ENCODE results near the gene MEGF11. TPM values are rescaled to one million over a fixed set of nuclear protein-coding genes. Genes with fewer than 3 reads are reported as not detected.

The MEGF11 gene
- total RNA-seq, 1 donor from 2014 or later, result not detected

GRCh38 chr15:66228807-66229735 is 24.5 kb downstream of the MEGF11 start:
- intact Hi-C loops (cut with DNase I), result no loop called here
- DNase-seq (ENCODE audit: missing footprints) (no peak), ATAC-seq (no peak)

GRCh38 chr15:66226736-66227135 is 26.8 kb downstream of the MEGF11 start:
- intact Hi-C loops (cut with DNase I), result no loop called here
- no peak for ATAC-seq
- no peak for DNase-seq (ENCODE audit: missing footprints)

- no peak for DNase-seq (ENCODE audit: missing footprints)
- intact Hi-C loops (cut with DNase I), result no loop called here
- no peak for ATAC-seq
These were observed 27.8 kb downstream of the MEGF11 start for GRCh38 chr15:66225656-66226274.

- intact Hi-C loops (cut with DNase I), result no loop called here
- ATAC-seq (peak; percentile 34), DNase-seq (ENCODE audit: missing footprints) (no peak)
These were observed 28.6 kb downstream of the MEGF11 start for GRCh38 chr15:66224946-66225345.

GRCh38 chr15:66222273-66223198 is 31.0 kb downstream of the MEGF11 start:
- DNase-seq (ENCODE audit: missing footprints), result no peak
- intact Hi-C loops (cut with DNase I), result no loop called here
- ATAC-seq, result no peak

GRCh38 chr15:66221126-66221525 is 32.4 kb downstream of the MEGF11 start:
- ATAC-seq, result no peak
- intact Hi-C loops (cut with DNase I), result no loop called here

GRCh38 chr15:66220601-66221000 is 32.9 kb downstream of the MEGF11 start:
- no peak for ATAC-seq
- intact Hi-C loops (cut with DNase I), result no loop called here
- no peak for DNase-seq (ENCODE audit: missing footprints)

More at GRCh38 chr15:66221126-66221525, 32.4 kb downstream of the MEGF11 start:
- no peak for DNase-seq (ENCODE audit: missing footprints)

GRCh38 chr15:66219339-66219738 is 34.2 kb downstream of the MEGF11 start:
- no peak for DNase-seq (ENCODE audit: missing footprints)
- intact Hi-C loops (cut with DNase I), result no loop called here
- ATAC-seq, result no peak

- DNase-seq (ENCODE audit: missing footprints) (no peak), ATAC-seq (no peak)
- intact Hi-C loops (cut with DNase I), result no loop called here
These were observed 36.7 kb downstream of the MEGF11 start for GRCh38 chr15:66216806-66217205.

- intact Hi-C loops (cut with DNase I), result no loop called here
- no peak for ATAC-seq
- DNase-seq (ENCODE audit: missing footprints), result no peak
These were observed 37.7 kb downstream of the MEGF11 start for GRCh38 chr15:66215811-66216210.

GRCh38 chr15:66214246-66214645 is 39.3 kb downstream of the MEGF11 start:
- ATAC-seq (no peak), DNase-seq (ENCODE audit: missing footprints) (no peak)
- intact Hi-C loops (cut with DNase I), result no loop called here

GRCh38 chr15:66212563-66212921 is 41.0 kb downstream of the MEGF11 start:
- intact Hi-C loops (cut with DNase I), result no loop called here
- no peak for ATAC-seq
- DNase-seq (ENCODE audit: missing footprints), result no peak

GRCh38 chr15:66211670-66212562 is 41.6 kb downstream of the MEGF11 start:
- DNase-seq (ENCODE audit: missing footprints), result no peak

GRCh38 chr15:66210684-66211083 is 42.9 kb downstream of the MEGF11 start:
- intact Hi-C loops (cut with DNase I), result no loop called here
- ATAC-seq (no peak), DNase-seq (ENCODE audit: missing footprints) (no peak)

More at GRCh38 chr15:66211670-66212562, 41.6 kb downstream of the MEGF11 start:
- intact Hi-C loops (cut with DNase I), result no loop called here
- no peak for ATAC-seq

GRCh38 chr15:66198757-66199156 is 54.8 kb downstream of the MEGF11 start:
- no peak for DNase-seq (ENCODE audit: missing footprints)
- ATAC-seq, result no peak
- intact Hi-C loops (cut with DNase I), result no loop called here

- ATAC-seq (no peak), DNase-seq (ENCODE audit: missing footprints) (no peak)
- intact Hi-C loops (cut with DNase I), result no loop called here
These were observed 56.9 kb downstream of the MEGF11 start for GRCh38 chr15:66196602-66197001.

GRCh38 chr15:66195621-66196230 is 57.8 kb downstream of the MEGF11 start:
- intact Hi-C loops (cut with DNase I), result no loop called here
- no peak for DNase-seq (ENCODE audit: missing footprints)
- ATAC-seq, result no peak

GRCh38 chr15:66193066-66193465 is 60.5 kb downstream of the MEGF11 start:
- intact Hi-C loops (cut with DNase I), result loop anchor here (5.0 kb wide), 1 partner anchor 276 kb away; no protein-coding TSS in a partner anchor
- DNase-seq (ENCODE audit: missing footprints) (no peak), ATAC-seq (no peak)

All from Right ventricle myocardium inferior (tissue), 1 donor.